ENCODE measurements around the gene CATSPER3. TPM values are rescaled to one million over a fixed set of nuclear protein-coding genes. Genes with fewer than 3 reads are reported as not detected.

Gene CATSPER3
- total RNA-seq, 1 donor from 2014 or later, result 0.33 TPM

DNA sequence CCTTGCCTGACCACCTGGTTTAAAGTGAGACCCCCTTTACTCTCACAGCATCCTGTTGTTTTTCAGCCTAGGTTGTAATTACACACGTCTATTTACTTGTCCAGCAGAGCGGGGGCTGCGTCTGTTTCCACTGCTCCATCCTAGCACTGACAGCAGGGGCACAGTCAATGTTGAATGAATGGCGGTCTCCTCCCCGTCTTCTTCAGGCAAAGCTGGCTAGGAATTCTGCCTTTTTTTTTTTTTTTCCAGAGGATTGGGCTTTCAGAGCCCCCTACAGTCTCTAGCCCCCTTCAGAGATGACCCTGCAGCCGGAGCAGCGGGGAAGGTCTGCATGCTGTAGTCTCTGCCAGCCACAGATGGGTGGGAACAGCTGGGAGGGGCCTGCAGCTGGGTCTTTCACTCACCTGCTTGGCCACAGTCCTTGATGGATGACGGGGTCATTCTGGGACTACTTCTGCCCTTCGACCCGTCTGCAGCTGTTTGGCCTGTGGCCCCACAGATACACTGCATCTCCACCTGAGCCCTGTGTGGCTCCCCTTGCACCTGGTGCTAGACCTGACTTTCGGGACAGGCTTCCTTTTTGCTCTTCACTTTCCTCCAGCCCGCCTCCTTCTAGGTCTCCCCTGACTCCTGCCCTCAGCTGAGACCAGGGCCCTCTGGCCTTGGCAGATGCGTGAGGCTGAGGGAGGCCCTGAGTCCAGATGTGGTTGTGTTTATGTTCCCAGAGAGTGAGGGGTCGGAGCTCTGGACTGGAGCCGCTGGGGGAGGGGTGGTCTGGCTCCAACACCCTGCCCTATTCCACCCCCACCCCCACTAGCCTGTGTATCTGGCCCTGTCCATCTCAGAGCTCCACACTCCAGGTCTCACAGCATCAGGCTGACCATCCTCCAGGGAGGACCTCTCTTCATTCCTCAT is 58.3 kb downstream of the CATSPER3 start:
- no peak overlapping the region for H3K4me3 Mint-ChIP-seq (ENCODE audit: unreplicated experiment)
- TF ChIP-seq, protein P1, sequence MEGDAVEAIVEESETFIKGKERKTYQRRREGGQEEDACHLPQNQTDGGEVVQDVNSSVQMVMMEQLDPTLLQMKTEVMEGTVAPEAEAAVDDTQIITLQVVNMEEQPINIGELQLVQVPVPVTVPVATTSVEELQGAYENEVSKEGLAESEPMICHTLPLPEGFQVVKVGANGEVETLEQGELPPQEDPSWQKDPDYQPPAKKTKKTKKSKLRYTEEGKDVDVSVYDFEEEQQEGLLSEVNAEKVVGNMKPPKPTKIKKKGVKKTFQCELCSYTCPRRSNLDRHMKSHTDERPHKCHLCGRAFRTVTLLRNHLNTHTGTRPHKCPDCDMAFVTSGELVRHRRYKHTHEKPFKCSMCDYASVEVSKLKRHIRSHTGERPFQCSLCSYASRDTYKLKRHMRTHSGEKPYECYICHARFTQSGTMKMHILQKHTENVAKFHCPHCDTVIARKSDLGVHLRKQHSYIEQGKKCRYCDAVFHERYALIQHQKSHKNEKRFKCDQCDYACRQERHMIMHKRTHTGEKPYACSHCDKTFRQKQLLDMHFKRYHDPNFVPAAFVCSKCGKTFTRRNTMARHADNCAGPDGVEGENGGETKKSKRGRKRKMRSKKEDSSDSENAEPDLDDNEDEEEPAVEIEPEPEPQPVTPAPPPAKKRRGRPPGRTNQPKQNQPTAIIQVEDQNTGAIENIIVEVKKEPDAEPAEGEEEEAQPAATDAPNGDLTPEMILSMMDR (IDR thresholded peaks at IDR 0.05; ENCODE audit: unreplicated experiment), result no peak
- DNase-seq (ENCODE audit: low spot score), result no peak
- H3K27ac Mint-ChIP-seq (ENCODE audit: unreplicated experiment), result no peak overlapping the region
- peaks cover 12% of the 10 kb centered on the region for H3K4me1 Mint-ChIP-seq (ENCODE audit: unreplicated experiment)
- peaks cover 24% of the 10 kb centered on the region for H3K27me3 Mint-ChIP-seq (ENCODE audit: unreplicated experiment)
- no peaks in the 10 kb centered on the region for H3K9me3 Mint-ChIP-seq (ENCODE audit: unreplicated experiment)
- H3K36me3 Mint-ChIP-seq (ENCODE audit: low read depth, unreplicated experiment), result peaks cover 6% of the 10 kb centered on the region

DNA sequence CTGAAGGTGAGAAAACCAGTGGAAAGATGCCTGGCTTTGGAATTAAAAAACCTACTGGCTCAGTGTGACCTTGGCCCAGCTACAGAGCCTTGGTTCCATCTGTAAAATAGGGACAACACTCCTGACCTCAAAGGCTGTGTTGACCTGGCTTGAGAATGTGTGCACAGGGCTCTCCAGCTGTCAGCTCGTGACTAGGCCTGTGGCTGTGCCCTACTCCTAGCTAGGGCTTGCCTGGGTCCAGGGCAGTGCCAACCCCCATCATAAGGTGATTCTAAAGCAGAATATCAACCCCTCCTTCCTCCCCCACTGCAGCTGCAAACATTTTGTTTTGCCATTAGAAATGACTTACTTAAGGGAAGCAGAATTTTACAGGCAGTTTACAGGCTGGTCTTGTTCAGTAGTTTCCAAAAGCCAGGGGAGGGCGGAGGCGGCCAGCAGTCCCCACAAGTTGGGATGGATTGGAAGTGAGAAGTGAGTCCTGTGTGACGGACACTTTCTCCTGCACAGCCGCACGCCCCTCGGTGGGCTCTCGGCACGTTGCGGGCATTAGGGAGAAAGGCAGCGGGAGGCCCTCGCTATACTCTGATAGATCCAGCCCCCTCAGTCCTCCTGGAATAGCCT is 59.0 kb downstream of the CATSPER3 start:
- H3K36me3 Mint-ChIP-seq (ENCODE audit: low read depth, unreplicated experiment), result peaks cover 6% of the 10 kb centered on the region
- peaks cover 14% of the 10 kb centered on the region for H3K4me1 Mint-ChIP-seq (ENCODE audit: unreplicated experiment)
- no peak overlapping the region for H3K4me3 Mint-ChIP-seq (ENCODE audit: unreplicated experiment)
- TF ChIP-seq, protein P1 (IDR thresholded peaks at IDR 0.05; ENCODE audit: unreplicated experiment), result no peak
- H3K27me3 Mint-ChIP-seq (ENCODE audit: unreplicated experiment), result peaks cover 26% of the 10 kb centered on the region
- H3K27ac Mint-ChIP-seq (ENCODE audit: unreplicated experiment), result no peak overlapping the region
- no peaks in the 10 kb centered on the region for H3K9me3 Mint-ChIP-seq (ENCODE audit: unreplicated experiment)
- no peak for DNase-seq (ENCODE audit: low spot score)

DNA sequence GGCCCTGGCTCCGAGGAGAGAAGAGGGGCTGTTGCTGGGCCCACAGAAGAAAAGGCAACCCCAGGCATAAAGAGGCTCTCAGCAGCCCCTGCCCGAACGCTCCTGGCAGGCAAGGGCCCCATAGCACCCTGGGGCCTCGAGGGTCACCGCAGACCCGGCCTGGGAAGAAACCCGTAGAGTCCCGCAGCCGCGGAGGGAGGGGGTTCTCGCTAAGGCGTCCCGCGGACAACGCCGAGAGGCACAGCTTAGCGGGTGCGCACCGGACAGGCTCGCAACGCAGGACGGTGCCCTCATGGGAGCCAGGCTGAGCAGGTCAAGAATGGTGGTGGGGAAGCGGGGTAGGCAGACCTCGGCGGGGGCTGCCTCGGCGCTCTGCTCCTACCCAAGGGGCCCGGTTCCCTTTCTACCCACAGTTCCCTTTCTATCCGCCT is 59.6 kb downstream of the CATSPER3 start:
- Mint-ChIP-seq H3K4me1 (ENCODE audit: unreplicated experiment) (peaks cover 18% of the 10 kb centered on the region), H3K4me3 (ENCODE audit: unreplicated experiment) (no peak overlapping the region), H3K9me3 (ENCODE audit: unreplicated experiment) (no peaks in the 10 kb centered on the region), H3K36me3 (ENCODE audit: low read depth, unreplicated experiment) (peaks cover 6% of the 10 kb centered on the region), H3K27me3 (ENCODE audit: unreplicated experiment) (peaks cover 30% of the 10 kb centered on the region), H3K27ac (ENCODE audit: unreplicated experiment) (no peak overlapping the region)
- no peak for DNase-seq (ENCODE audit: low spot score)
- TF ChIP-seq, protein P1 (IDR thresholded peaks at IDR 0.05; ENCODE audit: unreplicated experiment), result no peak

DNA sequence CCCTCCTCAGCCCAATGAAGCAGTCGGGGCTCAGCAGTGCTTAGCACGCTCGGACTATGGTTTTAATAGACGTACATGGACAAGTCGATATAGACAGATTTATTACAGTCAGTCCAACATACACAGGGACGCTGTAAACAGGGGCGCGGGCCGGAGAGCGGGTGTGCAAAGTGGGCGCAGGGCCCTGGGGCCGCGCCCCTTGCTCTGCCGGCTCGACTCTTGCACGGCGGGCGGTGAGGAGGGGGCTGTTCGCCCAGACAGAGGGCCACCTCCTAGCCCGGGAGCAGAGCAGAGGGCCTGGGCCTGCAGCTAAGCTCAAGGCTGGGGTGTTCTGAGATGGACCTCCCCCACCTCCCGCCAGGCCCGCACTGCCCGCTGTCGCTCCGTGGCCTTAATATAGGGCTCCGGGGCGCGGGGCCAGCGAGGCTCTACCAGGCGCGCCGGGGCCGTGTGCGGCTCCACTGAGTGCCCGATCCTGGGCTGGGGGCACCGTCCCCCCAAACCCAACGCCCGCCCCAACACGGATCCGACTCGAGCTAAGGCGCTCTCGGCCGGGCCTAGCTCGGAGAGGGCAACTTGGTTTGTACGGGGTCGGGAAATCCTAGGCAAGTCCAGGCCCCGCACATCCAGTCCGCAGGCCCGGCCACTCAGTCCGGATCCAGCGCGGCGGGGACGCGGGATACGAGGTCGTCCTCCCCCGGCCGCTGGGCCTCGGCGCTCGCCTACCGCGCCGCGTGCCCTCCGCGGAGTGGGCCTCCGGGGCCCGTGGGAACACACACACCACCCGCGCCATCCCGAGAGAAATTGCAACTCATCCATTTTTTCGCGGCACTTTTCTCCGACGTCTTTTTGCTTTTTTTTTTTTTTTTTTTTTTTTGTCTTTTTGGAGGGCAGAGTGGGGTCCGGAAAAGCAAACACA is 60.2 kb downstream of the CATSPER3 start:
- peaks cover 20% of the 10 kb centered on the region for H3K4me1 Mint-ChIP-seq (ENCODE audit: unreplicated experiment)
- no peak overlapping the region for H3K4me3 Mint-ChIP-seq (ENCODE audit: unreplicated experiment)
- H3K27ac Mint-ChIP-seq (ENCODE audit: unreplicated experiment), result no peak overlapping the region
- peaks cover 6% of the 10 kb centered on the region for H3K36me3 Mint-ChIP-seq (ENCODE audit: low read depth, unreplicated experiment)
- H3K9me3 Mint-ChIP-seq (ENCODE audit: unreplicated experiment), result no peaks in the 10 kb centered on the region
- no peak for DNase-seq (ENCODE audit: low spot score)
- TF ChIP-seq, protein P1 (IDR thresholded peaks at IDR 0.05; ENCODE audit: unreplicated experiment), result no peak
- peaks cover 33% of the 10 kb centered on the region for H3K27me3 Mint-ChIP-seq (ENCODE audit: unreplicated experiment)
